ENCODE data around the gene SPTB. TPM values are rescaled to one million over a fixed set of nuclear protein-coding genes. Genes with fewer than 3 reads are reported as not detected.
A peak's percentile ranks its signal among the peaks of the same experiment; 100 is the strongest.

The SPTB gene
- total RNA-seq, 4 donors from 2014 or later, result 123 to 554 (median 266) TPM

GRCh38 chr14:64723691-64724577, 155.8 kb downstream of the SPTB start:
- intact Hi-C loops (cut with DNase I; ENCODE audit: low total_unique reads) (no loop called here), in situ Hi-C loops (cut with MboI; ENCODE audit: low sequenced_read_pairs in 4 of 4) (no loop called here)
- no peaks in the 10 kb centered on the region for H3K9me3 ChIP-seq
- DNase-seq, result peak in 1 of 2 donors; percentile 11
- TF ChIP-seq CTCF (IDR thresholded peaks at IDR 0.05 in 4 of 5, conservative IDR thresholded peaks at IDR 0.05 in 1 of 5) (no peak), POLR2A (IDR thresholded peaks at IDR 0.05) (no peak)
- ATAC-seq, result peak in 1 of 2 donors; percentile 21
- no peaks in the 10 kb centered on the region for H3K27me3 ChIP-seq
- no peaks in the 10 kb centered on the region for H3K36me3 ChIP-seq
- no peak overlapping the region for H3K4me3 ChIP-seq
- H3K4me1 ChIP-seq, result peaks cover 3 to 10% of the 10 kb centered on the region in 2 donors
- H3K27ac ChIP-seq, result peak overlapping the region; percentile 40 to 70 (median 67)

- TF ChIP-seq CTCF (IDR thresholded peaks at IDR 0.05 in 4 of 5, conservative IDR thresholded peaks at IDR 0.05 in 1 of 5) (no peak), POLR2A (IDR thresholded peaks at IDR 0.05) (no peak)
- H3K27ac ChIP-seq, result peak overlapping the region; percentile 61 to 70 (median 67)
- H3K9me3 ChIP-seq, result no peaks in the 10 kb centered on the region
- H3K4me1 ChIP-seq, result peaks cover 4 to 15% of the 10 kb centered on the region in 2 donors
- no peaks in the 10 kb centered on the region for H3K36me3 ChIP-seq
- intact Hi-C loops (cut with DNase I; ENCODE audit: low total_unique reads), result no loop called here
- in situ Hi-C loops (cut with MboI; ENCODE audit: low sequenced_read_pairs in 4 of 4), result no loop called here
- peak in 1 of 2 donors; percentile 9 for DNase-seq
- no peak for ATAC-seq
- H3K4me3 ChIP-seq, result no peak overlapping the region
- no peaks in the 10 kb centered on the region for H3K27me3 ChIP-seq
These were observed 156.8 kb downstream of the SPTB start for GRCh38 chr14:64722842-64723447.

- peaks cover 10 to 21% of the 10 kb centered on the region in 2 donors for H3K4me1 ChIP-seq
These were observed 157.8 kb downstream of the SPTB start for GRCh38 chr14:64721899-64722298.

GRCh38 chr14:64721391-64721791, 158.3 kb downstream of the SPTB start:
- peaks cover 10 to 21% of the 10 kb centered on the region in 2 donors for H3K4me1 ChIP-seq
- in situ Hi-C loops (cut with MboI; ENCODE audit: low sequenced_read_pairs in 4 of 4), result no loop called here
- TF ChIP-seq POLR2A (IDR thresholded peaks at IDR 0.05) (no peak), CTCF (IDR thresholded peaks at IDR 0.05 in 4 of 5, conservative IDR thresholded peaks at IDR 0.05 in 1 of 5) (no peak)
- H3K4me3 ChIP-seq, result no peak overlapping the region
- no peaks in the 10 kb centered on the region for H3K27me3 ChIP-seq
- ATAC-seq (peak in 1 of 2 donors; percentile 25), DNase-seq (peak in 1 of 2 donors; percentile 24)
- H3K9me3 ChIP-seq, result no peaks in the 10 kb centered on the region
- no peaks in the 10 kb centered on the region for H3K36me3 ChIP-seq
- peak overlapping the region; percentile 61 to 70 (median 67) for H3K27ac ChIP-seq
- intact Hi-C loops (cut with DNase I; ENCODE audit: low total_unique reads), result no loop called here

More at GRCh38 chr14:64721899-64722298, 157.8 kb downstream of the SPTB start:
- peak overlapping the region; percentile 61 to 70 (median 67) for H3K27ac ChIP-seq
- no peak for ATAC-seq
- in situ Hi-C loops (cut with MboI; ENCODE audit: low sequenced_read_pairs in 4 of 4), result no loop called here
- no peak for TF ChIP-seq CTCF (IDR thresholded peaks at IDR 0.05 in 4 of 5, conservative IDR thresholded peaks at IDR 0.05 in 1 of 5)
- no peak overlapping the region for H3K4me3 ChIP-seq
- peak in 1 of 2 donors; percentile 3 for DNase-seq
- H3K27me3 ChIP-seq, result no peaks in the 10 kb centered on the region
- no peaks in the 10 kb centered on the region for H3K9me3 ChIP-seq
- no peaks in the 10 kb centered on the region for H3K36me3 ChIP-seq
- intact Hi-C loops (cut with DNase I; ENCODE audit: low total_unique reads), result no loop called here
